Gastroesophageal sphincter (tissue), 4 donors: ENCODE measurements around the gene CCR9. TPM values are rescaled to one million over a fixed set of nuclear protein-coding genes. Genes with fewer than 3 reads are reported as not detected.
A peak's percentile ranks its signal among the peaks of the same experiment; 100 is the strongest.

Experiments
- ATAC-seq: fragments of 150-250 bp; one replicate; pipeline ENCODE4 v1.9.1; 2016; ENCODE audit warnings: mild to moderate bottlenecking, moderate library complexity
- H3K27ac ChIP-seq, 4 donors: fragments of 200-600 bp; sonication (generic) in 3 of 4; 1 replicate in 3 of 4; 2 replicates in 1 of 4; pipeline ENCODE4 v1.5.1; 2016 to 2019
- H3K27me3 ChIP-seq: fragments of 200-600 bp; sonication (generic); one replicate; pipeline ENCODE4 v1.5.1; 2019
- H3K36me3 ChIP-seq, 2 donors: fragments of 200-600 bp; sonication (generic); one replicate each; pipeline ENCODE4 v1.5.1; 2019; ENCODE audit warnings: control low read depth in 1 of 2
- H3K4me1 ChIP-seq, 3 donors: fragments of 200-600 bp; sonication (generic); 1 replicate in 2 of 3; 2 replicates in 1 of 3; pipeline ENCODE4 v1.5.1; 2016 to 2019; ENCODE audit warnings: control low read depth in 2 of 3
- H3K4me3 ChIP-seq, 2 donors: fragments of 200-600 bp; sonication (generic); one replicate each; pipeline ENCODE4 v1.5.1; 2019; ENCODE audit warnings: mild to moderate bottlenecking in 1 of 2, moderate library complexity in 1 of 2
- H3K9me3 ChIP-seq, 3 donors: fragments of 200-600 bp; sonication (generic); one replicate each; pipeline ENCODE4 v1.5.1; 2017 to 2019; ENCODE audit warnings: control low read depth in 2 of 3
- CTCF ChIP-seq, 4 experiments: fragments of 200-600 bp in 2 of 4; fragments of 450-650 bp in 2 of 4; sonication (generic) in 1 of 4; IDR thresholded peaks; one replicate each; pipeline ENCODE4 v1.5.1; 2017 to 2019; ENCODE audit warnings: antibody characterized with exemption in 4 of 4, mild to moderate bottlenecking in 2 of 4, moderate library complexity in 2 of 4
- EP300 ChIP-seq: sonication (generic); formaldehyde crosslinking; IDR thresholded peaks from one replicate; pipeline ENCODE4 v1.6.1; 2017; ENCODE audit warnings: antibody characterized with exemption, mild to moderate bottlenecking
- POLR2A ChIP-seq, 2 donors: fragments of 450-650 bp; IDR thresholded peaks; one replicate each; pipeline ENCODE4 v1.6.1; 2017; ENCODE audit warnings: antibody characterized with exemption in 2 of 2, mild to moderate bottlenecking in 2 of 2, moderate library complexity in 1 of 2
- POLR2AphosphoS5 ChIP-seq: sonication (generic); formaldehyde crosslinking; IDR thresholded peaks from one replicate; pipeline ENCODE4 v1.6.1; 2017; ENCODE audit warnings: antibody characterized with exemption
- WGBS, 2 donors: methylation state at CpG; one replicate each; pipeline ENCODE4 v1.1.5; 2018; ENCODE audit warnings: low coverage in 1 of 2; 5-methylcytosine and 5-hydroxymethylcytosine counted together
- total RNA-seq, 4 donors: library from RNA; depleted of rRNA; stranded (reverse); fragments of >200 nt; gene quantifications; one replicate each; pipeline ENCODE4 v1.1.0, GENCODE V29; 2016

CCR9 gene
- total RNA-seq, 4 donors from 2014 or later: not detected

GRCh38 chr3:45895686-45896468, 9.5 kb downstream of the CCR9 start:
- H3K27me3 ChIP-seq: no peaks in the 10 kb centered on the region
- ATAC-seq: no peak
- no peak overlapping the region for H3K27ac ChIP-seq
- WGBS, 2 donors: 79 to 93% methylated on average over 3 of the region's 5 CpGs
- H3K4me1 ChIP-seq: peaks cover 0 to 15% (median 3%) of the 10 kb centered on the region in 3 donors
- H3K9me3 ChIP-seq: no peaks in the 10 kb centered on the region
- no peaks in the 10 kb centered on the region for H3K36me3 ChIP-seq
- TF ChIP-seq POLR2A (IDR thresholded peaks at IDR 0.05) (no peak), POLR2AphosphoS5 (no peak), EP300 (no peak), CTCF (IDR thresholded peaks at IDR 0.05) (no peak)
- H3K4me3 ChIP-seq: no peak overlapping the region

- peaks cover 0 to 15% (median 3%) of the 10 kb centered on the region in 3 donors for H3K4me1 ChIP-seq
- no peaks in the 10 kb centered on the region for H3K27me3 ChIP-seq
- no peak for TF ChIP-seq POLR2AphosphoS5
- no peak for TF ChIP-seq CTCF (IDR thresholded peaks at IDR 0.05)
- no peak for TF ChIP-seq EP300
- no peak for TF ChIP-seq POLR2A (IDR thresholded peaks at IDR 0.05)
- no peaks in the 10 kb centered on the region for H3K36me3 ChIP-seq
- 0% methylated on average over 1 of the region's 3 CpGs for WGBS, 2 donors
- H3K4me3 ChIP-seq: no peak overlapping the region
- no peaks in the 10 kb centered on the region for H3K9me3 ChIP-seq
- peak; percentile 13 for ATAC-seq
- H3K27ac ChIP-seq: peak overlapping the region in 1 of 4 donors; percentile 41
These were observed 10.6 kb downstream of the CCR9 start for GRCh38 chr3:45896956-45897355.

GRCh38 chr3:45904931-45905330, 18.6 kb downstream of the CCR9 start:
- Histone ChIP-seq H3K9me3 (no peaks in the 10 kb centered on the region), H3K4me3 (no peak overlapping the region), H3K27me3 (no peaks in the 10 kb centered on the region), H3K4me1 (peaks cover 0 to 8% (median 0%) of the 10 kb centered on the region in 3 donors), H3K27ac (no peak overlapping the region), H3K36me3 (peaks cover 0 to 8% of the 10 kb centered on the region in 2 donors)
- no peak for TF ChIP-seq POLR2AphosphoS5
- 71 to 87% methylated on average over 3 of the region's 3 CpGs for WGBS, 2 donors
- no peak for ATAC-seq

GRCh38 chr3:45905755-45906154, 19.4 kb downstream of the CCR9 start:
- H3K9me3 ChIP-seq: no peaks in the 10 kb centered on the region
- no peak for TF ChIP-seq CTCF (IDR thresholded peaks at IDR 0.05)
- TF ChIP-seq EP300: no peak
- TF ChIP-seq POLR2AphosphoS5: no peak
- no peak for TF ChIP-seq POLR2A (IDR thresholded peaks at IDR 0.05)
- WGBS, 2 donors: 92% methylated on average over 3 of the region's 3 CpGs; no CpG with 5 or more reads in 1 of the 2 donors
- H3K27me3 ChIP-seq: no peaks in the 10 kb centered on the region
- no peak overlapping the region for H3K27ac ChIP-seq
- no peak overlapping the region for H3K4me3 ChIP-seq
- ATAC-seq: no peak
- peaks cover 0 to 8% (median 0%) of the 10 kb centered on the region in 3 donors for H3K4me1 ChIP-seq
- H3K36me3 ChIP-seq: peaks cover 0 to 8% of the 10 kb centered on the region in 2 donors

- Histone ChIP-seq H3K4me3 (no peak overlapping the region), H3K27ac (peak overlapping the region in 1 of 4 donors; percentile 29), H3K4me1 (peaks cover 0 to 8% (median 0%) of the 10 kb centered on the region in 3 donors), H3K36me3 (peaks cover 0 to 8% of the 10 kb centered on the region in 2 donors), H3K9me3 (no peaks in the 10 kb centered on the region), H3K27me3 (no peaks in the 10 kb centered on the region)
- TF ChIP-seq EP300: no peak
- no peak for TF ChIP-seq POLR2A (IDR thresholded peaks at IDR 0.05)
- peak in 3 of 4 experiments; percentile 29 to 44 (median 43) for TF ChIP-seq CTCF (IDR thresholded peaks at IDR 0.05)
- TF ChIP-seq POLR2AphosphoS5: no peak
- peak; percentile 37 for ATAC-seq
- WGBS, 2 donors: 11 to 80% methylated on average over 1 to 4 of the region's 9 CpGs
These were observed 20.5 kb downstream of the CCR9 start for GRCh38 chr3:45906681-45907407.
